GM12878 (cell line): ENCODE measurements around the gene IL4I1. TPM values are rescaled to one million over a fixed set of nuclear protein-coding genes. Genes with fewer than 3 reads are reported as not detected.

Source experiments
- ATAC-seq: fragments of 200-7000 bp; cut with Tn5 transposase; 3 replicates; pipeline ENCODE4 v1.9.1; 2020; ENCODE audit warnings: mild to moderate bottlenecking, moderate library complexity
- BruUV-seq: library from RNA; stranded (reverse); fragments of 400-500 nt; replicated peaks from 2 replicates; lab custom pipeline; 2021; lab: Mats Ljungman, UMichigan
- CTCF ChIA-PET: fragments of 300-600 bp; sonication (Branson Sonifier 250); formaldehyde crosslinking; extraction: SDS; loops from one replicate; lab custom pipeline; 2021; ENCODE audit warnings: inconsistent platforms; lab: Yijun Ruan, JAX
- POLR2A ChIA-PET: fragments of 350-600 bp; formaldehyde crosslinking; extraction: SDS; loops from one replicate; lab custom pipeline; 2021; ENCODE audit warnings: inconsistent platforms; lab: Charles Lee
- RAD21 ChIA-PET: fragments of 300-600 bp; sonication (Branson Sonifier 250); formaldehyde crosslinking; loops from one replicate; lab custom pipeline; 2023; ENCODE audit warnings: antibody characterized with exemption; ENCODE audit not compliant: unreplicated experiment; lab: Charles Lee
- SMC1A ChIA-PET: fragments of 300-600 bp; sonication (Branson Sonifier 250); formaldehyde crosslinking; loops from one replicate; lab custom pipeline; 2023; ENCODE audit not compliant: unreplicated experiment, uncharacterized antibody; lab: Charles Lee
- DNase-seq: peaks from one replicate; pipeline ENCODE4 v3.0.0-alpha.2; 2011; ENCODE audit warnings: low read depth, low spot score
- FAIRE-seq: peaks from 3 replicates; lab custom pipeline; 2011; peaks lifted over from hg19 to GRCh38; lab: Jason Lieb, UNC
- H2AFZ ChIP-seq: 2 replicates; pipeline ENCODE4 v1.6.0; 2011; ENCODE audit warnings: low read depth, low read length, control low read depth; ENCODE audit not compliant: control insufficient read depth
- H3K27ac ChIP-seq: 2 replicates; pipeline ENCODE4 v1.5.1; 2011; ENCODE audit warnings: control low read depth; ENCODE audit not compliant: control insufficient read depth, insufficient read depth
- H3K27me3 ChIP-seq, 2 experiments: replicated peaks in 1 of 2; 2 replicates each; pipeline versions ENCODE4 v1.6.0 to v1.6.1; 2011; ENCODE audit warnings: low read length in 1 of 2; ENCODE audit not compliant: control insufficient read depth in 2 of 2, insufficient read depth in 2 of 2
- H3K36me3 ChIP-seq, 2 experiments: 2 replicates each; pipeline ENCODE4 v1.5.1; 2011; ENCODE audit warnings: low read length in 1 of 2; ENCODE audit not compliant: control insufficient read depth in 2 of 2, insufficient read depth in 2 of 2
- H3K4me1 ChIP-seq: 2 replicates; pipeline ENCODE4 v1.6.1; 2011; ENCODE audit warnings: mild to moderate bottlenecking, low read length, moderate library complexity, mixed read lengths; ENCODE audit not compliant: control insufficient read depth, insufficient read depth
- H3K4me2 ChIP-seq: 2 replicates; pipeline ENCODE4 v1.6.0; 2011; ENCODE audit warnings: control low read depth; ENCODE audit not compliant: control insufficient read depth, insufficient read depth
- H3K4me3 ChIP-seq: fragments of 200-600 bp; sonication (generic); 2 replicates; pipeline ENCODE4 v1.5.1; 2016
- H3K79me2 ChIP-seq: 2 replicates; pipeline ENCODE4 v1.6.0; 2011; ENCODE audit warnings: low read length; ENCODE audit not compliant: control insufficient read depth, insufficient read depth
- H3K9ac ChIP-seq: 2 replicates; pipeline ENCODE4 v1.8.0; 2011; ENCODE audit warnings: low read length, control low read depth, mixed read lengths; ENCODE audit not compliant: control insufficient read depth, insufficient read depth
- H3K9me3 ChIP-seq: replicated peaks from 3 replicates; pipeline ENCODE4 v1.5.1; 2011; ENCODE audit warnings: mild to moderate bottlenecking, low read length; ENCODE audit not compliant: control insufficient read depth, insufficient read depth
- H4K20me1 ChIP-seq: 2 replicates; pipeline ENCODE4 v1.6.0; 2011; ENCODE audit not compliant: control insufficient read depth, insufficient read depth
- BCL3 ChIP-seq: IDR thresholded peaks from 2 replicates; pipeline ENCODE4 v1.6.1; 2011; ENCODE audit warnings: borderline replicate concordance, low read depth, mild to moderate bottlenecking, moderate library complexity, low read length; ENCODE audit not compliant: insufficient read depth, poor library complexity, severe bottlenecking
- BCLAF1 ChIP-seq: fragments of 450-650 bp; IDR thresholded peaks from 2 replicates; pipeline ENCODE4 v1.6.1; 2017; ENCODE audit warnings: antibody characterized with exemption, mild to moderate bottlenecking, moderate library complexity
- CHD4 ChIP-seq: fragments of 200-600 bp; sonication (generic); IDR thresholded peaks from 2 replicates; pipeline ENCODE4 v1.6.1; 2016; ENCODE audit warnings: mild to moderate bottlenecking
- JUNB ChIP-seq: IDR thresholded peaks from 2 replicates; pipeline ENCODE4 v1.6.1; 2016; ENCODE audit warnings: antibody characterized with exemption, mild to moderate bottlenecking
- MEF2B ChIP-seq: fragments of 450-650 bp; IDR thresholded peaks from 2 replicates; pipeline ENCODE4 v1.6.1; 2018; ENCODE audit warnings: mild to moderate bottlenecking, moderate library complexity; ENCODE audit not compliant: partially characterized antibody, poor library complexity, severe bottlenecking
- NFYA ChIP-seq: IDR thresholded peaks from 2 replicates; pipeline ENCODE4 v1.6.1; 2011; ENCODE audit warnings: low read depth, mild to moderate bottlenecking, low read length, improper control_type of control experiment, borderline replicate concordance
- PML ChIP-seq: IDR thresholded peaks from 2 replicates; pipeline ENCODE4 v1.6.1; 2012; ENCODE audit warnings: low read length, inconsistent platforms
- RBBP5 ChIP-seq: fragments of 200-600 bp; sonication (generic); conservative IDR thresholded peaks from 2 replicates; pipeline ENCODE4 v1.6.1; 2016
- SIN3A ChIP-seq: IDR thresholded peaks from 2 replicates; pipeline ENCODE4 v1.6.1; 2012; ENCODE audit warnings: low read depth, low read length, improper control_type of control experiment
- SKIL ChIP-seq: fragments of 450-650 bp; IDR thresholded peaks from 2 replicates; pipeline ENCODE4 v1.6.1; 2017; ENCODE audit warnings: mild to moderate bottlenecking, low read depth, inconsistent platforms; ENCODE audit not compliant: poor library complexity, severe bottlenecking
- SMARCA5 ChIP-seq: fragments of 450-650 bp; IDR thresholded peaks from 2 replicates; pipeline ENCODE4 v1.6.1; 2017; ENCODE audit warnings: mild to moderate bottlenecking
- WGBS: methylation state at CpG from one replicate; pipeline ENCODE4 v1.1.6; 2016; ENCODE audit warnings: low lambda C conversion rate; ENCODE audit not compliant: insufficient replicate concordance, insufficient coverage; ENCODE audit errors: missing lambda C conversion rate; 5-methylcytosine and 5-hydroxymethylcytosine counted together
- in situ Hi-C: fragments of 300-500 bp; cut with MboI; formaldehyde crosslinking; loops from 9 replicates; pipeline ENCODE4 v1.14.3; 2018; ENCODE audit warnings: mixed read lengths
- intact Hi-C: fragments of 100-400 bp; cut with micrococcal nuclease; formaldehyde crosslinking; loops from one replicate; pipeline ENCODE4 v1.14.2; 2022; ENCODE audit not compliant: unreplicated experiment
- polyA plus RNA-seq, 11 experiments: library from polyadenylated mRNA; depleted of rRNA in 4 of 11; unstranded in 6 of 11; stranded (reverse) in 5 of 11; fragments of >200 nt; fragmentation: Nextera tagmentation in 4 of 11; fragmentation: Illumina TruSeq in 1 of 11; extraction: Ambion mirVana in 4 of 11; extraction: Trizol in 1 of 11; gene quantifications; 1 replicate in 1 of 11; 2 replicates in 10 of 11; pipeline versions ENCODE4 v1.2.1 to v1.2.3, GENCODE V29; 2011 to 2016; ENCODE audit warnings: inconsistent platforms in 2 of 11, missing spikeins in 2 of 11, low read depth in 1 of 11
- total RNA-seq, 4 experiments: library from RNA; depleted of rRNA in 3 of 4; stranded (reverse); fragments of >200 nt in 3 of 4; fragmentation: Illumina TruSeq in 1 of 4; extraction: Trizol in 1 of 4; gene quantifications; 2 replicates each; pipeline versions ENCODE4 v1.2.1 to v1.2.3, GENCODE V29; 2013 to 2021

IL4I1 gene
- total and polyA plus RNA-seq, 10 of the 15 experiments (the other 5 are each of a cell fraction or from before 2014, with no cell fraction given): 0.62 to 83.8 (median 42.8) TPM

- SMC1A ChIA-PET: interaction anchor here (0.7 to 8.8 kb wide), 6 partner anchors 9 to 30 kb away, joined by 3 to 110 read pairs (median 4); partner anchors contain the start of genes AKT1S1, ATF5, IL4I1 and TBC1D17
- H3K36me3 ChIP-seq: peaks cover 13 to 26% of the 10 kb centered on the region in 2 experiments
- CTCF ChIA-PET: interaction anchor here (0.6 to 9.0 kb wide), 5 partner anchors 8 to 1535 kb away, joined by 3 to 71 read pairs (median 3); partner anchors contain the start of genes ATF5 and IL4I1
- H3K9ac ChIP-seq: peak overlapping the region; percentile 33; the same call in 1 of the 2 replicates
- no peaks in the 10 kb centered on the region for H3K27me3 ChIP-seq
- H3K4me1 ChIP-seq: peaks cover 72% of the 10 kb centered on the region
- intact Hi-C loops (loop anchor here (1.0 kb wide), 1 partner anchor 10 kb away; no protein-coding TSS in a partner anchor), in situ Hi-C loops (no loop called here)
- 13% methylated on average over 16 of the region's 16 CpGs for WGBS
- peaks cover 3% of the 10 kb centered on the region; the same call in 1 of the 2 replicates for H4K20me1 ChIP-seq
- BruUV-seq: TSS peak; percentile 72
- no peaks in the 10 kb centered on the region; the same call in 2 of the 3 replicates for H3K9me3 ChIP-seq
- POLR2A ChIA-PET: interaction anchor here (0.6 to 4.1 kb wide), 17 partner anchors 8 to 272 kb away, joined by 3 to 47 read pairs (median 4); partner anchors contain the start of genes ATF5, IL4I1 and PNKP
- peak overlapping the region; percentile 12; the same call in 1 of the 2 replicates for H3K4me2 ChIP-seq
- FAIRE-seq: no peak
- RAD21 ChIA-PET: interaction anchor here (0.8 to 3.1 kb wide), 8 partner anchors 10 to 38 kb away, joined by 3 to 34 read pairs (median 4); partner anchors contain the start of genes ATF5, IL4I1 and NUP62
- no peak overlapping the region; the same call in 1 of the 2 replicates for H3K4me3 ChIP-seq
- H3K27ac ChIP-seq: peak overlapping the region; percentile 81
- ATAC-seq: peak; percentile 63
- peak; percentile 85 for DNase-seq
- H3K79me2 ChIP-seq: peaks cover 43% of the 10 kb centered on the region
- no peak overlapping the region for H2AFZ ChIP-seq
- no peak for TF ChIP-seq NFYA
- TF ChIP-seq CHD4: no peak
- TF ChIP-seq SIN3A: no peak
- TF ChIP-seq SKIL: no peak
- no peak for TF ChIP-seq JUNB
- peak; percentile 95 for TF ChIP-seq SMARCA5
- peak; percentile 93 for TF ChIP-seq MEF2B
- no peak for TF ChIP-seq PML
- TF ChIP-seq RBBP5: no peak
- TF ChIP-seq BCL3: no peak
- TF ChIP-seq BCLAF1: no peak
These were observed 10.3 kb upstream of the IL4I1 start for GRCh38 chr19:49906879-49907564.
